Esophagus muscularis mucosa (tissue), 3 donors: ENCODE results near the gene MRPL48.

Experiments used
- POLR2AphosphoS5 ChIP-seq, 2 donors: sonication (generic); formaldehyde crosslinking; IDR thresholded peaks; one replicate each; pipeline ENCODE4 v1.6.1; 2017; ENCODE audit warnings: antibody characterized with exemption in 2 of 2
- TF ChIP-seq, protein P1 (sequence below), 3 experiments: fragments of 200-600 bp in 2 of 3; fragments of 450-650 bp in 1 of 3; sonication (generic) in 2 of 3; IDR thresholded peaks; one replicate each; pipeline ENCODE4 v1.5.1; 2017 to 2019; ENCODE audit warnings: antibody characterized with exemption in 3 of 3, mild to moderate bottlenecking in 2 of 3, moderate library complexity in 1 of 3

DNA sequence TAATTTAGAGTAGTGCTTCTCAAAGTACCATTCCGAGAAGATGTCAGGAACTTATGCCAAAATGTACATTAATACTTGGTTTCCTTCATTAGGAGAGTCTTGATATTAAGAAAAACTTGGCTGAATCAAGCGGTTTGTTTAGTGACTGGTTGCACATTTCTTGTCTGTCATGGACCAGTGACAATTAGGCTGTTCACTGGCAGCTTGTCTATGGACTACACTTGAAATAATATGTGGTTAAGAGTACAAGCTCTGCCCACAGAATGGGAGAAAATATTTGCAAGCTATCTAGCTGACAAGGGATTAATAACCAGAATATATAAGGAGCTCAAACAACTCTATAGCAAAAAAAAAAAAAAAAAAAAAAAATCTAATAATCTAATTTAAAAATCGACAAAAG, 64.4 kb downstream of the MRPL48 start:
- TF ChIP-seq, protein P1, sequence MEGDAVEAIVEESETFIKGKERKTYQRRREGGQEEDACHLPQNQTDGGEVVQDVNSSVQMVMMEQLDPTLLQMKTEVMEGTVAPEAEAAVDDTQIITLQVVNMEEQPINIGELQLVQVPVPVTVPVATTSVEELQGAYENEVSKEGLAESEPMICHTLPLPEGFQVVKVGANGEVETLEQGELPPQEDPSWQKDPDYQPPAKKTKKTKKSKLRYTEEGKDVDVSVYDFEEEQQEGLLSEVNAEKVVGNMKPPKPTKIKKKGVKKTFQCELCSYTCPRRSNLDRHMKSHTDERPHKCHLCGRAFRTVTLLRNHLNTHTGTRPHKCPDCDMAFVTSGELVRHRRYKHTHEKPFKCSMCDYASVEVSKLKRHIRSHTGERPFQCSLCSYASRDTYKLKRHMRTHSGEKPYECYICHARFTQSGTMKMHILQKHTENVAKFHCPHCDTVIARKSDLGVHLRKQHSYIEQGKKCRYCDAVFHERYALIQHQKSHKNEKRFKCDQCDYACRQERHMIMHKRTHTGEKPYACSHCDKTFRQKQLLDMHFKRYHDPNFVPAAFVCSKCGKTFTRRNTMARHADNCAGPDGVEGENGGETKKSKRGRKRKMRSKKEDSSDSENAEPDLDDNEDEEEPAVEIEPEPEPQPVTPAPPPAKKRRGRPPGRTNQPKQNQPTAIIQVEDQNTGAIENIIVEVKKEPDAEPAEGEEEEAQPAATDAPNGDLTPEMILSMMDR (IDR thresholded peaks at IDR 0.05) = no peak
- no peak for TF ChIP-seq POLR2AphosphoS5 (IDR thresholded peaks at IDR 0.05)
